ENCODE results near the gene CIZ1. TPM values are rescaled to one million over a fixed set of nuclear protein-coding genes. Genes with fewer than 3 reads are reported as not detected.

The CIZ1 gene
- total RNA-seq, 1 donor from 2014 or later: 24.4 TPM

- peak; percentile 31 for DNase-seq
Measured at GRCh38 chr9:128124873-128125579, 66.3 kb downstream of the CIZ1 start.

GRCh38 chr9:128124451-128124850, 66.9 kb downstream of the CIZ1 start:
- no peak for DNase-seq

- DNase-seq: no peak
Measured at GRCh38 chr9:128123451-128124080, 67.8 kb downstream of the CIZ1 start.

GRCh38 chr9:128122809-128123175, 68.6 kb downstream of the CIZ1 start:
- no peak for DNase-seq

- DNase-seq: no peak
Measured at GRCh38 chr9:128121924-128122808, 69.2 kb downstream of the CIZ1 start.

- no peak for DNase-seq
Measured at GRCh38 chr9:128121466-128121810, 69.9 kb downstream of the CIZ1 start.

- no peak for DNase-seq
Measured at GRCh38 chr9:128120741-128121465, 70.5 kb downstream of the CIZ1 start.

GRCh38 chr9:128120061-128120740, 71.2 kb downstream of the CIZ1 start:
- no peak for DNase-seq

GRCh38 chr9:128118971-128119665, 72.3 kb downstream of the CIZ1 start:
- DNase-seq: no peak

- DNase-seq: no peak
Measured at GRCh38 chr9:128118472-128118857, 72.9 kb downstream of the CIZ1 start.

- DNase-seq: peak; percentile 90
Measured at GRCh38 chr9:128117613-128118471, 73.5 kb downstream of the CIZ1 start.

GRCh38 chr9:128116104-128117083, 75.0 kb downstream of the CIZ1 start:
- no peak for DNase-seq

Other genes starting within 250 kb of the CIZ1 start
- gene EEIG1, start 210.6 kb downstream of the CIZ1 start, total RNA-seq: 14.0 TPM
- 4.7 TPM for gene NAIF1, start 124.3 kb downstream of the CIZ1 start, total RNA-seq
- gene SLC25A25, start 123.3 kb downstream of the CIZ1 start, total RNA-seq: 27.9 TPM
- 25.8 TPM for gene PTGES2, start 63.8 kb downstream of the CIZ1 start, total RNA-seq
- 14.6 TPM for gene LCN2, start 42.1 kb downstream of the CIZ1 start, total RNA-seq
- 18.4 TPM for gene BBLN, start 31.3 kb downstream of the CIZ1 start, total RNA-seq
- gene DNM1, start 11.8 kb upstream of the CIZ1 start, total RNA-seq: 58.4 TPM
- gene GOLGA2, start 84.4 kb upstream of the CIZ1 start, total RNA-seq: 131 TPM
- 13.9 TPM for gene SWI5, start 84.7 kb upstream of the CIZ1 start, total RNA-seq
- gene TRUB2, start 130.9 kb upstream of the CIZ1 start, total RNA-seq: 12.8 TPM
- gene COQ4, start 131.3 kb upstream of the CIZ1 start, total RNA-seq: 18.2 TPM
- 17.7 TPM for gene SLC27A4, start 149.0 kb upstream of the CIZ1 start, total RNA-seq
- 18.9 TPM for gene URM1, start 179.8 kb upstream of the CIZ1 start, total RNA-seq
- 54.4 TPM for gene CERCAM, start 229.3 kb upstream of the CIZ1 start, total RNA-seq